NT2/D1 (cell line): ENCODE data around the gene IQSEC1.

ENCODE experiments used
- DNase-seq: peaks from one replicate; pipeline ENCODE4 v3.0.0-alpha.2; 2011; ENCODE audit warnings: low read depth, low spot score
- H3K27me3 ChIP-seq: 2 replicates; pipeline ENCODE4 v1.6.0; 2011; ENCODE audit warnings: mild to moderate bottlenecking; ENCODE audit not compliant: insufficient read length, insufficient read depth
- H3K36me3 ChIP-seq: 2 replicates; pipeline ENCODE4 v1.6.1; 2011; ENCODE audit warnings: mild to moderate bottlenecking, low read length, mixed read lengths; ENCODE audit not compliant: insufficient read depth, insufficient read length
- H3K4me1 ChIP-seq: 2 replicates; pipeline ENCODE4 v1.5.1; 2011; ENCODE audit not compliant: insufficient read depth, insufficient read length
- H3K4me3 ChIP-seq: 2 replicates; pipeline ENCODE4 v1.5.1; 2011; ENCODE audit warnings: low read depth; ENCODE audit not compliant: insufficient read length
- H3K9ac ChIP-seq: 2 replicates; pipeline ENCODE4 v1.6.0; 2011; ENCODE audit warnings: low read depth; ENCODE audit not compliant: insufficient read length
- H3K9me3 ChIP-seq: 2 replicates; pipeline ENCODE4 v1.5.1; 2011; ENCODE audit warnings: mild to moderate bottlenecking, low read length; ENCODE audit not compliant: insufficient read depth
- SUZ12 ChIP-seq: IDR thresholded peaks from 2 replicates; pipeline ENCODE4 v1.6.1; 2011; ENCODE audit not compliant: insufficient read length, insufficient read depth; ENCODE audit errors: extremely low read depth
- YY1 ChIP-seq: IDR thresholded peaks from 2 replicates; pipeline ENCODE4 v1.6.1; 2011; ENCODE audit not compliant: insufficient read length, insufficient read depth
- ZNF274 ChIP-seq: IDR thresholded peaks from 2 replicates; pipeline ENCODE4 v1.6.1; 2011; ENCODE audit warnings: mild to moderate bottlenecking, low read depth, low read length

The IQSEC1 gene

DNA sequence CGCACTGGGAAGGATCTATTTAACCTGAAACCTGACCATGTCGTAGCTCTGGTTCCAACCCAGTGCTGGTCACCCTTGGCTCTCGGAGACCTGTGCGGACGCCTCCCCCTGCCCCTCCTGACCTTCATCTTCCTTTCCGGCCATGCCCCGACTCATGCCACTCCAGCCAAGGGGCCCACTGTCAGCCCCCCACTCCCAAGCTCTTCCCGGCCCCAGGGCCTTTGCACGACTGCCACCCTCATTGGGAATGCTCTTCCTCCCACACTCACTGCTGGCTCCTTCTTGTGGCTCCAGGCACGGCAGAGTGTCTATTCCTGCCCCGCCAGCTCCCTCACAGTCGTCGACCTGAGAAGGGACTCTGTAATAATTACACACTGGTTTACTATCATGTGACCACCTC is 9.4 kb upstream of the IQSEC1 start:
- H3K36me3 ChIP-seq: no peaks in the 10 kb centered on the region
- TF ChIP-seq YY1 (no peak), SUZ12 (no peak), ZNF274 (no peak)
- H3K4me1 ChIP-seq: peaks cover 10% of the 10 kb centered on the region
- no peaks in the 10 kb centered on the region for H3K9me3 ChIP-seq
- H3K4me3 ChIP-seq: no peak overlapping the region
- no peak overlapping the region for H3K9ac ChIP-seq
- peaks cover 19% of the 10 kb centered on the region for H3K27me3 ChIP-seq
- no peak for DNase-seq

DNA sequence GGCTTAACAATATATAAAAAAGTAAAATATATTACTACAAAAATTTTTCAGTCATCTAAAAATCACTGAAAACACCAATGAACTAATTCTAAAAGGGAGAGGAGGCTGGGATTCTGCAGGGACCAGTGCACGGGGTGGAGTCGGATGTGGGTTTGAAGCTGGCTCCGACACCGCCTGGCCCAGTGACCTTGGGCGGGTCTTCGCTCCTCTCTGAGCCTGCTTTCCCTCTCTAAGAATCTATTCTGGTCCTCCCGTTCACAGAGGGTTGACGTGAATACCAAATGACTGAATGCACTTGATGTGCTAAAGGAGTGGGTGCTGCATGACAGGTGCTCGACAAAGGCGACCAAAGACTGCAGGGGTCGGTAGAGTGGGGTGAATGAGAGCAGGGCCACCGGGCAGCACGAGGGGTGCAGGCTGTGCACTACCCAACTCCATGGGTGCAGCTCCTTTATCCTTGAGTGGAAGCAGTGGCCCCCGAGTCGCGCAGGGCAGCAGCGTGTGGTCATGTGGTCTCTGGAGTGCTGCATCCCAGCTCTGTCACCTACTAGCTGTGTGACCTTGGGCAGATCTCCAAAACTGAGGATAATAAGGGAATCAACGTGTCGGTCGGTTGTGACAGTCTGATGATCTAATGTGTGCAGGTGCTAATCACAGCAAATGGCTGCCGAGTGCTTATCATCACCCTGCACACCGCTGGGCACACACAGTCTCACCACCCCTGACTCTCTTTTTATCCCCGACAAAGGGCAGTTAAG is 8.6 kb upstream of the IQSEC1 start:
- Histone ChIP-seq H3K4me1 (peaks cover 10% of the 10 kb centered on the region), H3K9ac (no peak overlapping the region), H3K36me3 (no peaks in the 10 kb centered on the region), H3K9me3 (no peaks in the 10 kb centered on the region), H3K27me3 (peaks cover 24% of the 10 kb centered on the region), H3K4me3 (no peak overlapping the region)
- DNase-seq: no peak
- TF ChIP-seq SUZ12: no peak

- Histone ChIP-seq H3K9me3 (no peaks in the 10 kb centered on the region), H3K4me3 (no peak overlapping the region), H3K27me3 (peaks cover 33% of the 10 kb centered on the region), H3K9ac (no peak overlapping the region), H3K4me1 (peaks cover 10% of the 10 kb centered on the region), H3K36me3 (no peaks in the 10 kb centered on the region)
- no peak for DNase-seq
- no peak for TF ChIP-seq ZNF274
- no peak for TF ChIP-seq SUZ12
- no peak for TF ChIP-seq YY1
Observed at GRCh38 chr3:13080591-13080990, 7.4 kb upstream of the IQSEC1 start.

DNA sequence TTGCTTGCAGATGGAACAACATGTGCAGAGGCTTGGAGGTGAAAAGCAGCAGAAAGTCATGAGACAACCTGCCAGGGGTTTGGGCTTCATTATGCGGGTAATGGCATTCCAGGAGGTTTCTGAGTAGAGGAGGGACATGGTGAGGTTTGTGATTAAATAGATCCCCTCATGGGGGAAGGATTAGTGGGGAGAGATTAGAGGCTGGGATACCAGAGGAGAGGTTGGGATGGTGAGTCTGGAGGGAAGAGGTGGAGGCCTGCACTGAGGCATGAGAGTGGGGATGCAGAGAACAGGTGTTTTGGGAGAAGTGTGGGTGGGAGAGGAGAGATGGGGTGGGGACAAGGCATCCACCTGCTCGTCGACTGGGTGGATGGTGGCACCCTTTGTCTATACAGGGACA is 6.8 kb upstream of the IQSEC1 start:
- Histone ChIP-seq H3K9ac (no peak overlapping the region), H3K4me3 (no peak overlapping the region), H3K36me3 (no peaks in the 10 kb centered on the region), H3K9me3 (no peaks in the 10 kb centered on the region), H3K27me3 (peaks cover 38% of the 10 kb centered on the region), H3K4me1 (peaks cover 10% of the 10 kb centered on the region)
- TF ChIP-seq ZNF274 (no peak), YY1 (no peak)
- no peak for DNase-seq

DNA sequence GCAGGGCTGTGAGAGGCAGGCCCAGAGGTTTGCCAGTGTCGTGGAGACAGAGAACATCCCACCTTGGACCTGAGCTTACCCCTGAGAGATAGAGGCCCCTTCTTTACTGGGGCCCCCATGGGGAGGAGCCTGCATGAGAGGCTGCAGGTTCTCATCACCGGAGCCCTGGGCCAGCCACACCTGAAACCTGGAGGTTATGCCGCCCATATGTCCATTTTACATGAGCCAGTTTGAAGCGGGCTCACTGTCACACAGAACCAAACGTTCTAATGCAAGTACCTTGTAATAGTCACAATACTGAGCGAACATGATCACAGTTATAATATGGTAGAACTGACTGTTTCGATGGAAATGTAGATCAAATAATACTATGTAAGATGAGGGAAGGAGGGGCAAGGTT is 6.3 kb upstream of the IQSEC1 start:
- H3K9ac ChIP-seq: no peak overlapping the region
- peaks cover 43% of the 10 kb centered on the region for H3K27me3 ChIP-seq
- no peak for DNase-seq
- peaks cover 10% of the 10 kb centered on the region for H3K4me1 ChIP-seq
- H3K36me3 ChIP-seq: no peaks in the 10 kb centered on the region
- no peak overlapping the region for H3K4me3 ChIP-seq
- no peaks in the 10 kb centered on the region for H3K9me3 ChIP-seq
- TF ChIP-seq SUZ12 (no peak), ZNF274 (no peak), YY1 (no peak)

DNA sequence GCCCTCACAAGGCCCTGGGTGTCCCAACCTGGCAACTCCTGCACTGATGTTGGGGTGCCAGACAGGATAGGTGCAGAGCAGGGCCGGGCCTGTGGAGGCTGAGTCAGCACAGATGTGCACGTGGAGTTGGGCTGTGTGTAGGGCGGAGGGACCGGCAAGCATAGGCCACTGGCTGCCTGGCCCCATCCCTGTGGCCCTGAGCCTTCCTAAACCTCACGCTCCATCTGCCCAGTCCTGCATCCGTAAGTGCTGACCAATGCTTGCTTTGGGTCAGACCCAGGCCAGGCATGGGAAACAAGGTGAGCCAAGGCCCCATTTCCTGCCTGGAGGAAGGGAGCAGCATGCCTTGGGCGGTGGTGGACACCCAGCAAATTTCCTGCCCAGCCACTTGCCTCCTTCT is 5.8 kb upstream of the IQSEC1 start:
- no peak for DNase-seq
- H3K4me1 ChIP-seq: peaks cover 12% of the 10 kb centered on the region
- peaks cover 48% of the 10 kb centered on the region for H3K27me3 ChIP-seq
- H3K9ac ChIP-seq: no peak overlapping the region
- 0 out of 2 replicates have a peak, but pooled peaks cover 1% of the 10 kb centered on the region for H3K9me3 ChIP-seq
- TF ChIP-seq SUZ12 (no peak), YY1 (no peak), ZNF274 (no peak)
- H3K4me3 ChIP-seq: no peak overlapping the region
- H3K36me3 ChIP-seq: no peaks in the 10 kb centered on the region

- peaks cover 55% of the 10 kb centered on the region for H3K27me3 ChIP-seq
- no peaks in the 10 kb centered on the region for H3K36me3 ChIP-seq
- H3K9ac ChIP-seq: no peak overlapping the region
- no peak for DNase-seq
- H3K4me1 ChIP-seq: peaks cover 13% of the 10 kb centered on the region
- no peak for TF ChIP-seq SUZ12
- no peak for TF ChIP-seq ZNF274
- no peak for TF ChIP-seq YY1
- 0 out of 2 replicates have a peak, but pooled peaks cover 6% of the 10 kb centered on the region for H3K9me3 ChIP-seq
- no peak overlapping the region for H3K4me3 ChIP-seq
Observed at GRCh38 chr3:13078163-13078905, 5.1 kb upstream of the IQSEC1 start.
